GM12891 (cell line): ENCODE results near the gene HAPSTR1. TPM values are rescaled to one million over a fixed set of nuclear protein-coding genes. Genes with fewer than 3 reads are reported as not detected.
"Not testable (repeated sequence)": the region's sequence is repeated elsewhere in the genome, so short reads cannot be mapped to it uniquely, and the experiment has no call there.

ENCODE experiments used
- DNase-seq: peaks from one replicate; pipeline ENCODE4 v3.0.0; 2011; ENCODE audit warnings: low spot score; ENCODE audit not compliant: insufficient read length
- FAIRE-seq: peaks from 2 replicates; lab custom pipeline; 2011; peaks lifted over from hg19 to GRCh38; lab: Jason Lieb, UNC
- PAX5 ChIP-seq: IDR thresholded peaks from 2 replicates; pipeline ENCODE4 v1.6.1; 2011; ENCODE audit warnings: low read length, moderate library complexity, mild to moderate bottlenecking; ENCODE audit not compliant: insufficient read depth, severe bottlenecking
- POLR2A ChIP-seq: IDR thresholded peaks from 2 replicates; pipeline ENCODE4 v1.6.1; 2011; ENCODE audit warnings: low read depth, low read length, control low read depth
- POLR2AphosphoS5 ChIP-seq: IDR thresholded peaks from 2 replicates; pipeline ENCODE4 v1.6.1; 2011; ENCODE audit warnings: low read depth, low read length, control low read depth
- POU2F2 ChIP-seq: IDR thresholded peaks from 2 replicates; pipeline ENCODE4 v1.6.1; 2011; ENCODE audit warnings: low read depth, mild to moderate bottlenecking, control low read depth, low read length, moderate library complexity
- SPI1 ChIP-seq: IDR thresholded peaks from 2 replicates; pipeline ENCODE4 v1.6.1; 2011; ENCODE audit warnings: low read depth, low read length, control low read depth
- TAF1 ChIP-seq: IDR thresholded peaks from 2 replicates; pipeline ENCODE4 v1.6.1; 2011; ENCODE audit warnings: low read depth, low read length, control low read depth
- polyA plus RNA-seq: library from polyadenylated mRNA; unstranded; fragments of >200 nt; gene quantifications from one replicate; pipeline ENCODE4 v1.2.1, GENCODE V29; 2012; ENCODE audit warnings: low read depth, missing spikeins, inconsistent platforms; ENCODE audit not compliant: missing spikeins

Gene HAPSTR1
- polyA plus RNA-seq: 14.5 TPM

- peak; percentile 96 for TF ChIP-seq TAF1
- TF ChIP-seq POLR2AphosphoS5: peak; percentile 90
- TF ChIP-seq POU2F2: peak; percentile 52
- peak; percentile 96 for TF ChIP-seq POLR2A
- peak; percentile 93 for TF ChIP-seq PAX5
- TF ChIP-seq SPI1: no peak
- FAIRE-seq: peak; percentile 97
- DNase-seq: peak; percentile 87
These were observed at the start of gene HAPSTR1 for GRCh38 chr16:9090960-9091866. Gene HAPSTR1, plus strand, starts transcription at chr16:9091644. Its CDS starts 401 bp downstream, at chr16:9092045.

GRCh38 chr16:9042533-9042932, 48.9 kb upstream of the HAPSTR1 start:
- DNase-seq: no peak
- TF ChIP-seq SPI1: no peak
- no peak for TF ChIP-seq POU2F2
- TF ChIP-seq POLR2AphosphoS5: no peak
- TF ChIP-seq PAX5: no peak
- no peak for TF ChIP-seq POLR2A
- no peak for TF ChIP-seq TAF1
- no peak for FAIRE-seq

- no peak for DNase-seq
- TF ChIP-seq PAX5 (no peak), POLR2AphosphoS5 (no peak), POLR2A (no peak), TAF1 (no peak), SPI1 (no peak)
- no peak for FAIRE-seq
These were observed 48.3 kb upstream of the HAPSTR1 start for GRCh38 chr16:9042964-9043680.

GRCh38 chr16:9045562-9045961, 45.9 kb upstream of the HAPSTR1 start:
- DNase-seq, FAIRE-seq: not testable (repeated sequence)

GRCh38 chr16:9046667-9047055, 44.8 kb upstream of the HAPSTR1 start:
- FAIRE-seq: no peak
- no peak for TF ChIP-seq POLR2A
- TF ChIP-seq PAX5: no peak
- TF ChIP-seq POU2F2: no peak
- no peak for TF ChIP-seq POLR2AphosphoS5
- TF ChIP-seq SPI1: no peak
- no peak for TF ChIP-seq TAF1
- no peak for DNase-seq

GRCh38 chr16:9047689-9048301, 43.6 kb upstream of the HAPSTR1 start:
- TF ChIP-seq SPI1: peak; percentile 80
- TF ChIP-seq POLR2A: no peak
- DNase-seq (no peak), FAIRE-seq (no peak)

GRCh38 chr16:9048302-9048700, 43.1 kb upstream of the HAPSTR1 start:
- FAIRE-seq (no peak), DNase-seq (no peak)
- TF ChIP-seq TAF1 (no peak), PAX5 (no peak), POU2F2 (no peak)

- FAIRE-seq (no peak), DNase-seq (no peak)
- TF ChIP-seq POLR2A (no peak), POU2F2 (no peak), SPI1 (no peak), PAX5 (no peak), TAF1 (no peak), POLR2AphosphoS5 (no peak)
These were observed 42.2 kb upstream of the HAPSTR1 start for GRCh38 chr16:9049241-9049640.

- no peak for DNase-seq
- no peak for FAIRE-seq
- TF ChIP-seq POU2F2: no peak
- peak; percentile 86 for TF ChIP-seq SPI1
- TF ChIP-seq PAX5: no peak
These were observed 41.2 kb upstream of the HAPSTR1 start for GRCh38 chr16:9050102-9050830.

GRCh38 chr16:9053006-9053601, 38.3 kb upstream of the HAPSTR1 start:
- FAIRE-seq: peak; percentile 9
- TF ChIP-seq SPI1 (no peak), TAF1 (no peak), PAX5 (no peak), POLR2A (no peak), POLR2AphosphoS5 (no peak), POU2F2 (no peak)
- no peak for DNase-seq
